ENCODE data around the gene EGLN2. TPM values are rescaled to one million over a fixed set of nuclear protein-coding genes. Genes with fewer than 3 reads are reported as not detected.
"Not testable (repeated sequence)": the region's sequence is repeated elsewhere in the genome, so short reads cannot be mapped to it uniquely, and the experiment has no call there.

The EGLN2 gene
- total and polyA plus RNA-seq, 9 donors = 46.8 to 58.7 (median 52.0) TPM

GRCh38 chr19:40818480-40819399 is 19.7 kb downstream of the EGLN2 start:
- H3K36me3 ChIP-seq (ENCODE audit: control insufficient read depth, insufficient read depth, low read length); H3K9me3 ChIP-seq (replicated peaks; ENCODE audit: control insufficient read depth, low read depth, low read length); H3K27me3 ChIP-seq (ENCODE audit: control insufficient read depth, insufficient read depth, low read length); H3K27ac ChIP-seq (ENCODE audit: low read length): not testable (repeated sequence)
- peak; percentile 74 for DNase-seq
- Histone ChIP-seq H3K4me1 (ENCODE audit: control insufficient read depth, insufficient read depth, low read length) (peaks cover 11% of the 10 kb centered on the region), H3K4me3 (ENCODE audit: low read length) (peak overlapping the region; percentile 21)
- 16% methylated on average over 20 of the region's 36 CpGs for WGBS (ENCODE audit: insufficient coverage)

DNA sequence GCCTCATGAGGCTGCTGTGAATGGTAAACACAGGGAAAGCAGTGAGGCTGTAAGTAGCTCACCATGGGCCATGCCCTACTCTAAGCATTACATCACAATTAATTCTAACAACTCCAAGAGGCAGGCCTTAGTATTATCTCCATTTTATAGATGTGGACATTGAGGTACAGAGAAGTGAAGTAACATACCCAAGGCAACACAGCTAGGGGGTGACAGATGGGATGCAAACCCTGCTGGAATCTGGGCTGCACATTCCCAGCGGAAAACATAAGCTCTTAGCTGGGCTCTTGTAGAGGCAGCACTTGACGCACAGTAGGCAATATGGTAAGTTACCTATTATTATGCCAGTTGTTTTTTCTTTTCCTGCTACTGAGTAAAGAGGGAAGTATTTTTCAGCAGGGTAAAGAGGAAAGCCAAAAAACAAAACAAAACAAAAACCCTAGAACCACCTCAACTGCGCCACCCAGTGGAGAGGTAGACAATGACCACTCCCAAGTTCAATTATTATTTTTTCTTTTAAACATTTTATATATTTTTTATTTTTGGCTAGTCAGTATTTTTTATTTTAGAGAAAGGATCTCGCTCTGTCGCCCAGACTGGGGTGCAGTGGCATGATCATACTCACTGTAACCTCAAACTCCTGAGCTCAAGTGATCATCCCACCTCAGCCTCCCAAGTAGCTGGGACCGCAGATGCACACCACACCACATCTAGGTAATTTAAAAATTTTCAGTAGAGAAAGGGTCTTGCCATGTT is 20.7 kb downstream of the EGLN2 start:
- not testable (repeated sequence) for H3K36me3 ChIP-seq (ENCODE audit: control insufficient read depth, insufficient read depth, low read length); H3K27me3 ChIP-seq (ENCODE audit: control insufficient read depth, insufficient read depth, low read length); H3K27ac ChIP-seq (ENCODE audit: low read length); H3K9me3 ChIP-seq (replicated peaks; ENCODE audit: control insufficient read depth, low read depth, low read length); H3K4me3 ChIP-seq (ENCODE audit: low read length)
- WGBS (ENCODE audit: insufficient coverage) = 80% methylated on average over 1 of the region's 6 CpGs
- DNase-seq = peak; percentile 51
- peaks cover 11% of the 10 kb centered on the region for H3K4me1 ChIP-seq (ENCODE audit: control insufficient read depth, insufficient read depth, low read length)

GRCh38 chr19:40822161-40822560 is 23.2 kb downstream of the EGLN2 start:
- no peaks in the 10 kb centered on the region for H3K9me3 ChIP-seq (replicated peaks; ENCODE audit: control insufficient read depth, low read depth, low read length)
- peaks cover 6% of the 10 kb centered on the region for H3K36me3 ChIP-seq (ENCODE audit: control insufficient read depth, insufficient read depth, low read length)
- 81% methylated on average over 17 of the region's 22 CpGs for WGBS (ENCODE audit: insufficient coverage)
- peaks cover 11% of the 10 kb centered on the region for H3K4me1 ChIP-seq (ENCODE audit: control insufficient read depth, insufficient read depth, low read length)
- no peak overlapping the region for H3K4me3 ChIP-seq (ENCODE audit: low read length)
- no peak overlapping the region for H3K27ac ChIP-seq (ENCODE audit: low read length)
- H3K27me3 ChIP-seq (ENCODE audit: control insufficient read depth, insufficient read depth, low read length) = no peaks in the 10 kb centered on the region
- DNase-seq = no peak

DNA sequence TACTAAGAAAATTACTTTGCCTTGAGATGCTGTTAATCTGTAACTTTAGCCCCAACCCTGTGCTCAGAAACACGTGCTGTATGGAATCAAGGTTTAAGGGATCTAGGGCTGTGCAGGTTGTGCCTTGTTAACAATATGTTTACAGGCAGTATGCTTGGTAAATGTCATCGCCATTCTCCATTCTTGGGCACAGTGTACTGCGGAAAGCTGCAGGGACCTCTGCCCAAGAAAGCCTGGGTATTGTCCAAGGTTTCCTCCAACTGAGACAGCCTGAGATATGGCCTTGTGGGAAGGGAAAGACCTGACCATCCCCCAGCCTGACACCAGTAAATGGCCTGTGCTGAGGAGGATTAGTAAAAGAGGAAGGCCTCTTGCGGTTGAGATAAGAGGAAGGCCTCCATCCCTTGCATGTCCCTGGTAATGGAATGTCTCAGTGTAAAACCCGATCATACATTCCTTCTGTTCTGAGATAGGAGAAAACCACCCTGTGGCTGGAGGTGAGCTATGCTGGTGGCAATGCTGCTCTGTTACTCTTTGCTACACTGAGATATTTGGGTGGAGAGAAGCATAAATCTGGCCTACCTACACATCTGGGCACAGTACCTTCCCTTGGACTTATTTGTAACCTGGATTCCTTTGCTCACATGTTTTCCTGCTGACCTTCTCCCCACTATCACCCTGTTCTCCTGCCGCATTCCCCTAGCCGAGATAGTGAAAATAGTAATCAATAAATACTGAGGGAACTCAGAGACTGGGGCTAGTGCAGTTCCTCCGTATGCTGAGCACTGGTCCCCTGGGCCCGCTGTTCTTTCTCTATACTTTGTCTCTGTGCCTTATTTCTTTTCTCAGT is 23.9 kb downstream of the EGLN2 start:
- not testable (repeated sequence) for H3K27ac ChIP-seq (ENCODE audit: low read length); H3K4me3 ChIP-seq (ENCODE audit: low read length); H3K9me3 ChIP-seq (replicated peaks; ENCODE audit: control insufficient read depth, low read depth, low read length); H3K36me3 ChIP-seq (ENCODE audit: control insufficient read depth, insufficient read depth, low read length); H3K27me3 ChIP-seq (ENCODE audit: control insufficient read depth, insufficient read depth, low read length)
- DNase-seq = peak; percentile 16
- 50% methylated on average over 2 of the region's 9 CpGs for WGBS (ENCODE audit: insufficient coverage)
- peaks cover 11% of the 10 kb centered on the region for H3K4me1 ChIP-seq (ENCODE audit: control insufficient read depth, insufficient read depth, low read length)

GRCh38 chr19:40824916-40825315 is 25.9 kb downstream of the EGLN2 start:
- H3K27me3 ChIP-seq (ENCODE audit: control insufficient read depth, insufficient read depth, low read length); H3K36me3 ChIP-seq (ENCODE audit: control insufficient read depth, insufficient read depth, low read length); DNase-seq; H3K27ac ChIP-seq (ENCODE audit: low read length); H3K9me3 ChIP-seq (replicated peaks; ENCODE audit: control insufficient read depth, low read depth, low read length); H3K4me1 ChIP-seq (ENCODE audit: control insufficient read depth, insufficient read depth, low read length); H3K4me3 ChIP-seq (ENCODE audit: low read length): not testable (repeated sequence)
- WGBS (ENCODE audit: insufficient coverage) = 86% methylated on average over 8 of the region's 16 CpGs

DNA sequence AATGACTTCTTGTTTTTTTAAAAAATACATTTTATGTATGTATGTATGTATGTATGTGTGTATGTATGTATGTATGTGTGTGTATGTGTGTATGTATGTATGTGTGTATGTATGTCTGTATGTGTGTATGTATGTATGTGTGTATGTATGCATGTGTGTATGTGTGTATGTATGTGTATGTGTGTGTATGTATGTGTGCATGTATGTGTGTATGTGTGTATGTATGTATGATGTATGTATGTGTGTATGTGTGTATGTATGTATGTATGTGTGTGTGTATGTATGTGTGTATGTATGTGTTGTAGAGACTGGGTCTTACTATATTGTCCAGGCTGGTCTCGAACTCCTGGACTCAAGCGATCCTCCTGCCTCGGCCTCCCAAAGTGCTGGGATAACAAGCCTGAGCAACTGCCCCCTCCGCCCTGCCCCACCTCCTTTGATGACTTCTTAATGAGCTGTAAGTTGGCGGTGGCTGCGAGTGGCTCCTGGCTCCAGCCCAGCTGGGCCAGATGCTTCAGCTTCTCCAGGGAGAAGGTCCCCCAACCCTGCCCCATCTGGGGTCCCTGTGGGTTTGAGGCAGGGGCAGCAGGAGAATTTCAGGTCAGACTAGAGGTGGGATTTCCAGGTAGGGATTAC is 26.6 kb downstream of the EGLN2 start:
- not testable (repeated sequence) for H3K4me1 ChIP-seq (ENCODE audit: control insufficient read depth, insufficient read depth, low read length); H3K36me3 ChIP-seq (ENCODE audit: control insufficient read depth, insufficient read depth, low read length); DNase-seq; H3K4me3 ChIP-seq (ENCODE audit: low read length); H3K9me3 ChIP-seq (replicated peaks; ENCODE audit: control insufficient read depth, low read depth, low read length); H3K27ac ChIP-seq (ENCODE audit: low read length); H3K27me3 ChIP-seq (ENCODE audit: control insufficient read depth, insufficient read depth, low read length)
- WGBS (ENCODE audit: insufficient coverage) = no CpG with 5 or more reads among the region's 6 CpGs

DNA sequence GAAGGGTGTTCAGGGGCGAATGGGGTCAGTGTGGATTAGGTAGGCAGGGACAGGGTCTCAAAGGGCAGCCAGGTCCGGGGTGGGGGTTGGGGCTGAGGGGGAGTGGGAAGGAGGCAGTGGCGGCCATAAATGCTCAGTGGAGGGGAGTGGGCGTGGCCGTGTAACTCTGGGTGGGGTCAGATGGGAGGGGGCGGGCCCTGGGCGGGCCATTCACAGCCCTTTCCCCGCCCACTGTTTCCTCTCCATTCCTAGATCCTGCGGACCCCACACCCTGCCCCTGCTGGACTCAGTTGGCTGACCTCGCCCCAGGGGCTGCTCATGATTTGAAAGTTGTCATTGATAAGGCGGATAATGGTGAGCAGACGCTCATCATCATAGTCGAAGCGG is 27.3 kb downstream of the EGLN2 start:
- not testable (repeated sequence) for H3K36me3 ChIP-seq (ENCODE audit: control insufficient read depth, insufficient read depth, low read length); H3K9me3 ChIP-seq (replicated peaks; ENCODE audit: control insufficient read depth, low read depth, low read length); DNase-seq; H3K4me3 ChIP-seq (ENCODE audit: low read length); H3K27me3 ChIP-seq (ENCODE audit: control insufficient read depth, insufficient read depth, low read length); H3K4me1 ChIP-seq (ENCODE audit: control insufficient read depth, insufficient read depth, low read length); H3K27ac ChIP-seq (ENCODE audit: low read length)
- 91% methylated on average over 6 of the region's 14 CpGs for WGBS (ENCODE audit: insufficient coverage)

GRCh38 chr19:40826699-40827385 is 27.9 kb downstream of the EGLN2 start:
- H3K4me1 ChIP-seq (ENCODE audit: control insufficient read depth, insufficient read depth, low read length); H3K27ac ChIP-seq (ENCODE audit: low read length); H3K27me3 ChIP-seq (ENCODE audit: control insufficient read depth, insufficient read depth, low read length); H3K9me3 ChIP-seq (replicated peaks; ENCODE audit: control insufficient read depth, low read depth, low read length); DNase-seq; H3K36me3 ChIP-seq (ENCODE audit: control insufficient read depth, insufficient read depth, low read length); H3K4me3 ChIP-seq (ENCODE audit: low read length): not testable (repeated sequence)
- WGBS (ENCODE audit: insufficient coverage) = 84% methylated on average over 20 of the region's 29 CpGs

GRCh38 chr19:40827386-40828247 is 28.6 kb downstream of the EGLN2 start:
- Histone ChIP-seq H3K36me3 (ENCODE audit: control insufficient read depth, insufficient read depth, low read length) (peaks cover 6% of the 10 kb centered on the region), H3K27ac (ENCODE audit: low read length) (no peak overlapping the region), H3K4me1 (ENCODE audit: control insufficient read depth, insufficient read depth, low read length) (no peaks in the 10 kb centered on the region), H3K9me3 (replicated peaks; ENCODE audit: control insufficient read depth, low read depth, low read length) (no peaks in the 10 kb centered on the region), H3K4me3 (ENCODE audit: low read length) (no peak overlapping the region), H3K27me3 (ENCODE audit: control insufficient read depth, insufficient read depth, low read length) (no peaks in the 10 kb centered on the region)
- 87% methylated on average over 14 of the region's 22 CpGs for WGBS (ENCODE audit: insufficient coverage)
- no peak for DNase-seq
